K562 (cell line): ENCODE results near the gene ZNF837. TPM values are rescaled to one million over a fixed set of nuclear protein-coding genes. Genes with fewer than 3 reads are reported as not detected.
A peak's percentile ranks its signal among the peaks of the same experiment; 100 is the strongest.

Experiments
- ARHGAP35 ChIP-seq: fragments of 450-650 bp; IDR thresholded peaks from 2 replicates; pipeline ENCODE4 v1.6.1; 2018; ENCODE audit not compliant: partially characterized antibody
- CBX8 ChIP-seq: fragments of 200-600 bp; sonication (generic); IDR thresholded peaks from 2 replicates; pipeline ENCODE4 v1.6.1; 2012; ENCODE audit warnings: borderline replicate concordance, mixed run types, low read depth, mild to moderate bottlenecking, moderate library complexity, mixed read lengths, low read length, control low read depth, inconsistent platforms; ENCODE audit not compliant: poor library complexity, severe bottlenecking; ENCODE audit errors: extremely low read depth
- GABPA ChIP-seq: fragments of 200-800 bp; sonication (Bioruptor generic); conservative IDR thresholded peaks from 2 replicates; pipeline ENCODE4 v1.6.1; 2016; ENCODE audit warnings: low read depth, missing genetic modification characterization, missing compliant biosample characterization
- GTF2F1 ChIP-seq: IDR thresholded peaks from 2 replicates; pipeline ENCODE4 v1.6.1; 2011; ENCODE audit warnings: low read depth, low read length, improper control_type of control experiment
- JUN ChIP-seq, 2 experiments: sonication (generic) in 1 of 2; formaldehyde crosslinking in 1 of 2; IDR thresholded peaks; 2 replicates each; pipeline versions ENCODE4 v1.6.1 to v1.8.0; 2012 to 2022; ENCODE audit warnings: borderline replicate concordance in 2 of 2, mild to moderate bottlenecking in 2 of 2, improper control_type of control experiment in 1 of 2, low read depth in 1 of 2, low read length in 1 of 2, missing genetic modification reagents in 1 of 2
- OTX1 ChIP-seq: fragments of 450-650 bp; formaldehyde crosslinking; IDR thresholded peaks from 2 replicates; pipeline ENCODE4 v1.4.0; 2022; ENCODE audit warnings: mild to moderate bottlenecking
- POLR2AphosphoS2 ChIP-seq: IDR thresholded peaks from 2 replicates; pipeline ENCODE4 v1.6.1; 2012; ENCODE audit warnings: low read length, improper control_type of control experiment
- POLR2AphosphoS5 ChIP-seq: IDR thresholded peaks from 2 replicates; pipeline ENCODE4 v1.6.1; 2011; ENCODE audit warnings: mild to moderate bottlenecking, low read depth, low read length, moderate library complexity; ENCODE audit not compliant: control insufficient read depth, insufficient read depth
- SMARCE1 ChIP-seq: fragments of 450-650 bp; IDR thresholded peaks from 2 replicates; pipeline ENCODE4 v1.7.1; 2016; ENCODE audit warnings: mild to moderate bottlenecking
- SRSF7 ChIP-seq: fragments of 200-400 bp; formaldehyde crosslinking; optimal IDR thresholded peaks from 2 replicates; pipeline ENCODE3; 2017; ENCODE audit warnings: mild to moderate bottlenecking, low read depth, low read length
- TAF1 ChIP-seq: IDR thresholded peaks from 2 replicates; pipeline ENCODE4 v1.6.1; 2011; ENCODE audit warnings: mild to moderate bottlenecking, low read length, moderate library complexity; ENCODE audit not compliant: insufficient read depth, control insufficient read depth, severe bottlenecking; ENCODE audit errors: extremely low read depth
- ZNF212 ChIP-seq: fragments of 450-650 bp; formaldehyde crosslinking; IDR thresholded peaks from 2 replicates; pipeline ENCODE4 v1.4.0; 2020; ENCODE audit warnings: mild to moderate bottlenecking
- ZNF57 ChIP-seq: fragments of 450-650 bp; formaldehyde crosslinking; IDR thresholded peaks from 2 replicates; pipeline ENCODE4 v1.4.0; 2020; ENCODE audit warnings: mild to moderate bottlenecking, moderate library complexity
- polyA plus RNA-seq, 8 experiments: library from polyadenylated mRNA; depleted of rRNA in 4 of 8; stranded (reverse) in 5 of 8; unstranded in 3 of 8; fragments of >200 nt; fragmentation: Nextera tagmentation in 2 of 8; fragmentation: Illumina TruSeq in 1 of 8; extraction: Ambion mirVana in 2 of 8; extraction: Trizol in 1 of 8; gene quantifications; 2 replicates each; pipeline versions ENCODE4 v1.2.1 to v1.2.3, GENCODE V29; 2011 to 2014; ENCODE audit warnings: inconsistent platforms in 1 of 8, missing spikeins in 1 of 8
- total RNA-seq, 7 experiments: library from RNA; depleted of rRNA in 6 of 7; stranded (reverse); fragments of >200 nt in 6 of 7; fragmentation: Illumina TruSeq in 2 of 7; extraction: Trizol in 2 of 7; gene quantifications; 2 replicates each; pipeline versions ENCODE4 v1.2.1 to v1.2.3, GENCODE V29; 2011 to 2021; ENCODE audit warnings: low replicate concordance in 1 of 7
- TF ChIP-seq, protein P1 (sequence below): fragments of 450-650 bp; IDR thresholded peaks from 2 replicates; pipeline ENCODE4 v1.6.1; 2016; ENCODE audit warnings: mild to moderate bottlenecking
- TF ChIP-seq, protein P2 (sequence below), 2 experiments: IDR thresholded peaks; 2 replicates each; pipeline ENCODE4 v1.6.1; 2011; ENCODE audit warnings: borderline replicate concordance in 1 of 2, control low read depth in 1 of 2, low read depth in 1 of 2, low read length in 1 of 2, mild to moderate bottlenecking in 1 of 2, mixed read lengths in 1 of 2, moderate library complexity in 1 of 2; ENCODE audit not compliant: insufficient read depth in 1 of 2, insufficient read length in 1 of 2, poor library complexity in 1 of 2, severe bottlenecking in 1 of 2; ENCODE audit errors: extremely low read depth in 1 of 2
- TF ChIP-seq, protein P3 (sequence below): fragments of 250-450 bp; sonication (Bioruptor Pico); IDR thresholded peaks from 2 replicates; pipeline ENCODE4 v1.5.0; 2020; ENCODE audit warnings: mild to moderate bottlenecking
- TF ChIP-seq, protein P4 (sequence below): sonication (generic); formaldehyde crosslinking; IDR thresholded peaks from 2 replicates; pipeline ENCODE4 v1.8.0; 2022; ENCODE audit warnings: mild to moderate bottlenecking, missing genetic modification reagents

Gene ZNF837
- total and polyA plus RNA-seq, 9 of the 15 experiments (the other 6 are each of a cell fraction or from before 2014, with no cell fraction given): 0.11 to 2.1 (median 0.57) TPM; not detected in 4

DNA sequence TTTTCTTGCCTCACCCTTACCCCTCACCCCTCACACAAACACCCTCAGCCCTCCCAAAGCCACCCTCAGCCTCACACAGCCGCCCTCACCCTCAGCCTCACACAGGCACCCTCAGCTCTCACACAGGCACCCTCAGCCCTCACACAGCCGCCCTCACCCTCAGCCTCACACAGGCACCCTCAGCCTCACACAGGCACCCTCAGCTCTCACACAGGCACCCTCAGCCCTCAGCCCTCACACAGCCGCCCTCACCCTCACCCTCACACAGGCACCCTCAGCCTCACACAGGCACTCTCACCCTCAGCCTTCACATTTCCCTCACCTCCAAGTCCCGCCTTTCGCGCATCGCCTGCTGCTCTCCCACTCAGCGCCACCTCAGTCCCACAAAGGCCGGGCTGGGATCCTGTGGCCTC is 54.3 kb downstream of the ZNF837 start (continued):
- TF ChIP-seq, protein P1, sequence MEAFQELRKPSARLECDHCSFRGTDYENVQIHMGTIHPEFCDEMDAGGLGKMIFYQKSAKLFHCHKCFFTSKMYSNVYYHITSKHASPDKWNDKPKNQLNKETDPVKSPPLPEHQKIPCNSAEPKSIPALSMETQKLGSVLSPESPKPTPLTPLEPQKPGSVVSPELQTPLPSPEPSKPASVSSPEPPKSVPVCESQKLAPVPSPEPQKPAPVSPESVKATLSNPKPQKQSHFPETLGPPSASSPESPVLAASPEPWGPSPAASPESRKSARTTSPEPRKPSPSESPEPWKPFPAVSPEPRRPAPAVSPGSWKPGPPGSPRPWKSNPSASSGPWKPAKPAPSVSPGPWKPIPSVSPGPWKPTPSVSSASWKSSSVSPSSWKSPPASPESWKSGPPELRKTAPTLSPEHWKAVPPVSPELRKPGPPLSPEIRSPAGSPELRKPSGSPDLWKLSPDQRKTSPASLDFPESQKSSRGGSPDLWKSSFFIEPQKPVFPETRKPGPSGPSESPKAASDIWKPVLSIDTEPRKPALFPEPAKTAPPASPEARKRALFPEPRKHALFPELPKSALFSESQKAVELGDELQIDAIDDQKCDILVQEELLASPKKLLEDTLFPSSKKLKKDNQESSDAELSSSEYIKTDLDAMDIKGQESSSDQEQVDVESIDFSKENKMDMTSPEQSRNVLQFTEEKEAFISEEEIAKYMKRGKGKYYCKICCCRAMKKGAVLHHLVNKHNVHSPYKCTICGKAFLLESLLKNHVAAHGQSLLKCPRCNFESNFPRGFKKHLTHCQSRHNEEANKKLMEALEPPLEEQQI: no peak
- TF ChIP-seq JUN (IDR thresholded peaks at IDR 0.05; ENCODE audit: borderline replicate concordance, low read depth, low read length) (no peak), JUN (CRISPR knock-in tag; IDR thresholded peaks at IDR 0.05; ENCODE audit: borderline replicate concordance) (no peak), SMARCE1 (no peak), POLR2AphosphoS5 (no peak), ARHGAP35 (no peak), GTF2F1 (0 out of 2 replicates have a peak, but pooled peaks have one; percentile 1), ZNF212 (CRISPR knock-in tag) (no peak), ZNF57 (CRISPR knock-in tag) (no peak), OTX1 (CRISPR knock-in tag) (no peak), TAF1 (no peak), GABPA (tag) (no peak), CBX8 (no peak), SRSF7 (no peak), POLR2AphosphoS2 (no peak)
- TF ChIP-seq, protein P2, sequence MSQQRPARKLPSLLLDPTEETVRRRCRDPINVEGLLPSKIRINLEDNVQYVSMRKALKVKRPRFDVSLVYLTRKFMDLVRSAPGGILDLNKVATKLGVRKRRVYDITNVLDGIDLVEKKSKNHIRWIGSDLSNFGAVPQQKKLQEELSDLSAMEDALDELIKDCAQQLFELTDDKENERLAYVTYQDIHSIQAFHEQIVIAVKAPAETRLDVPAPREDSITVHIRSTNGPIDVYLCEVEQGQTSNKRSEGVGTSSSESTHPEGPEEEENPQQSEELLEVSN (IDR thresholded peaks at IDR 0.05; ENCODE audit: borderline replicate concordance in 1 of 2, extremely low read depth in 1 of 2, insufficient read depth in 1 of 2, insufficient read length in 1 of 2, low read depth in 1 of 2, low read length in 1 of 2, poor library complexity in 1 of 2, severe bottlenecking in 1 of 2): peak in 1 of 2 experiments; percentile 63
- TF ChIP-seq, protein P3, sequence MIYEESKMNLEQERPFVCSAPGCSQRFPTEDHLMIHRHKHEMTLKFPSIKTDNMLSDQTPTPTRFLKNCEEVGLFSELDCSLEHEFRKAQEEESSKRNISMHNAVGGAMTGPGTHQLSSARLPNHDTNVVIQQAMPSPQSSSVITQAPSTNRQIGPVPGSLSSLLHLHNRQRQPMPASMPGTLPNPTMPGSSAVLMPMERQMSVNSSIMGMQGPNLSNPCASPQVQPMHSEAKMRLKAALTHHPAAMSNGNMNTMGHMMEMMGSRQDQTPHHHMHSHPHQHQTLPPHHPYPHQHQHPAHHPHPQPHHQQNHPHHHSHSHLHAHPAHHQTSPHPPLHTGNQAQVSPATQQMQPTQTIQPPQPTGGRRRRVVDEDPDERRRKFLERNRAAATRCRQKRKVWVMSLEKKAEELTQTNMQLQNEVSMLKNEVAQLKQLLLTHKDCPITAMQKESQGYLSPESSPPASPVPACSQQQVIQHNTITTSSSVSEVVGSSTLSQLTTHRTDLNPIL: no peak
- TF ChIP-seq, protein P4, sequence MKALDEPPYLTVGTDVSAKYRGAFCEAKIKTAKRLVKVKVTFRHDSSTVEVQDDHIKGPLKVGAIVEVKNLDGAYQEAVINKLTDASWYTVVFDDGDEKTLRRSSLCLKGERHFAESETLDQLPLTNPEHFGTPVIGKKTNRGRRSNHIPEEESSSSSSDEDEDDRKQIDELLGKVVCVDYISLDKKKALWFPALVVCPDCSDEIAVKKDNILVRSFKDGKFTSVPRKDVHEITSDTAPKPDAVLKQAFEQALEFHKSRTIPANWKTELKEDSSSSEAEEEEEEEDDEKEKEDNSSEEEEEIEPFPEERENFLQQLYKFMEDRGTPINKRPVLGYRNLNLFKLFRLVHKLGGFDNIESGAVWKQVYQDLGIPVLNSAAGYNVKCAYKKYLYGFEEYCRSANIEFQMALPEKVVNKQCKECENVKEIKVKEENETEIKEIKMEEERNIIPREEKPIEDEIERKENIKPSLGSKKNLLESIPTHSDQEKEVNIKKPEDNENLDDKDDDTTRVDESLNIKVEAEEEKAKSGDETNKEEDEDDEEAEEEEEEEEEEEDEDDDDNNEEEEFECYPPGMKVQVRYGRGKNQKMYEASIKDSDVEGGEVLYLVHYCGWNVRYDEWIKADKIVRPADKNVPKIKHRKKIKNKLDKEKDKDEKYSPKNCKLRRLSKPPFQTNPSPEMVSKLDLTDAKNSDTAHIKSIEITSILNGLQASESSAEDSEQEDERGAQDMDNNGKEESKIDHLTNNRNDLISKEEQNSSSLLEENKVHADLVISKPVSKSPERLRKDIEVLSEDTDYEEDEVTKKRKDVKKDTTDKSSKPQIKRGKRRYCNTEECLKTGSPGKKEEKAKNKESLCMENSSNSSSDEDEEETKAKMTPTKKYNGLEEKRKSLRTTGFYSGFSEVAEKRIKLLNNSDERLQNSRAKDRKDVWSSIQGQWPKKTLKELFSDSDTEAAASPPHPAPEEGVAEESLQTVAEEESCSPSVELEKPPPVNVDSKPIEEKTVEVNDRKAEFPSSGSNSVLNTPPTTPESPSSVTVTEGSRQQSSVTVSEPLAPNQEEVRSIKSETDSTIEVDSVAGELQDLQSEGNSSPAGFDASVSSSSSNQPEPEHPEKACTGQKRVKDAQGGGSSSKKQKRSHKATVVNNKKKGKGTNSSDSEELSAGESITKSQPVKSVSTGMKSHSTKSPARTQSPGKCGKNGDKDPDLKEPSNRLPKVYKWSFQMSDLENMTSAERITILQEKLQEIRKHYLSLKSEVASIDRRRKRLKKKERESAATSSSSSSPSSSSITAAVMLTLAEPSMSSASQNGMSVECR (CRISPR knock-in tag): no peak
